Hepatocyte (in vitro differentiated cells): ENCODE data around the gene LRRC75B.

Source experiments
- EZH2 ChIP-seq: fragments of 200-600 bp; sonication (generic); IDR thresholded peaks from 2 replicates; pipeline ENCODE4 v1.6.1; 2016; ENCODE audit warnings: antibody characterized with exemption, mild to moderate bottlenecking, borderline replicate concordance
- TF ChIP-seq, protein P1 (sequence below): fragments of 200-600 bp; sonication (generic); IDR thresholded peaks from 2 replicates; pipeline ENCODE4 v1.5.1; 2016; ENCODE audit warnings: antibody characterized with exemption, mild to moderate bottlenecking; ENCODE audit not compliant: poor library complexity

GRCh38 chr22:24578355-24579257 is 14.3 kb downstream of the LRRC75B start:
- TF ChIP-seq EZH2 = no peak
- TF ChIP-seq, protein P1, sequence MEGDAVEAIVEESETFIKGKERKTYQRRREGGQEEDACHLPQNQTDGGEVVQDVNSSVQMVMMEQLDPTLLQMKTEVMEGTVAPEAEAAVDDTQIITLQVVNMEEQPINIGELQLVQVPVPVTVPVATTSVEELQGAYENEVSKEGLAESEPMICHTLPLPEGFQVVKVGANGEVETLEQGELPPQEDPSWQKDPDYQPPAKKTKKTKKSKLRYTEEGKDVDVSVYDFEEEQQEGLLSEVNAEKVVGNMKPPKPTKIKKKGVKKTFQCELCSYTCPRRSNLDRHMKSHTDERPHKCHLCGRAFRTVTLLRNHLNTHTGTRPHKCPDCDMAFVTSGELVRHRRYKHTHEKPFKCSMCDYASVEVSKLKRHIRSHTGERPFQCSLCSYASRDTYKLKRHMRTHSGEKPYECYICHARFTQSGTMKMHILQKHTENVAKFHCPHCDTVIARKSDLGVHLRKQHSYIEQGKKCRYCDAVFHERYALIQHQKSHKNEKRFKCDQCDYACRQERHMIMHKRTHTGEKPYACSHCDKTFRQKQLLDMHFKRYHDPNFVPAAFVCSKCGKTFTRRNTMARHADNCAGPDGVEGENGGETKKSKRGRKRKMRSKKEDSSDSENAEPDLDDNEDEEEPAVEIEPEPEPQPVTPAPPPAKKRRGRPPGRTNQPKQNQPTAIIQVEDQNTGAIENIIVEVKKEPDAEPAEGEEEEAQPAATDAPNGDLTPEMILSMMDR = no peak
